ENCODE measurements around the gene PRR12.

DNA sequence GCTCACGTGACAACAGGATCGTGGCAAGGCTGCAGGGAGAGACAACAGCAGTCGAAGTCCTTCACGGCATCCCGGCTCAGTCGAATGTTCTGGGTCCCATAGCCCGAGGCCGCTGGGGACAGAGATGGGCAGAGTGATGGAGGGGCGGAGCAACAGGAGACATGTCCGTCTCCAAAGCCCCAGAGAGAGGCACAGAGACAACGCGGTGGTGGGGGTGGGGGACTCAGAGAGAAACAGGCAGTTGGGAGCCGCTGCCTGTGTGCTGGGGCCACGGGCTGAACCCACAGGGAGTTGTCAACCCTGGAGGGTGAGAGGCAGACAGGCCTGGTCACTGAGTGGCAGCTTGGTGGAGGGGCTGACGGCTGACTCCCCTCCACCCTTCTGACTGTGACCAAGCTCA is 31.1 kb upstream of the PRR12 start:
- TF ChIP-seq, protein P1, sequence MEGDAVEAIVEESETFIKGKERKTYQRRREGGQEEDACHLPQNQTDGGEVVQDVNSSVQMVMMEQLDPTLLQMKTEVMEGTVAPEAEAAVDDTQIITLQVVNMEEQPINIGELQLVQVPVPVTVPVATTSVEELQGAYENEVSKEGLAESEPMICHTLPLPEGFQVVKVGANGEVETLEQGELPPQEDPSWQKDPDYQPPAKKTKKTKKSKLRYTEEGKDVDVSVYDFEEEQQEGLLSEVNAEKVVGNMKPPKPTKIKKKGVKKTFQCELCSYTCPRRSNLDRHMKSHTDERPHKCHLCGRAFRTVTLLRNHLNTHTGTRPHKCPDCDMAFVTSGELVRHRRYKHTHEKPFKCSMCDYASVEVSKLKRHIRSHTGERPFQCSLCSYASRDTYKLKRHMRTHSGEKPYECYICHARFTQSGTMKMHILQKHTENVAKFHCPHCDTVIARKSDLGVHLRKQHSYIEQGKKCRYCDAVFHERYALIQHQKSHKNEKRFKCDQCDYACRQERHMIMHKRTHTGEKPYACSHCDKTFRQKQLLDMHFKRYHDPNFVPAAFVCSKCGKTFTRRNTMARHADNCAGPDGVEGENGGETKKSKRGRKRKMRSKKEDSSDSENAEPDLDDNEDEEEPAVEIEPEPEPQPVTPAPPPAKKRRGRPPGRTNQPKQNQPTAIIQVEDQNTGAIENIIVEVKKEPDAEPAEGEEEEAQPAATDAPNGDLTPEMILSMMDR (IDR thresholded peaks at IDR 0.05; ENCODE audit: low read depth, low read length), result no peak
- TF ChIP-seq, protein P2, sequence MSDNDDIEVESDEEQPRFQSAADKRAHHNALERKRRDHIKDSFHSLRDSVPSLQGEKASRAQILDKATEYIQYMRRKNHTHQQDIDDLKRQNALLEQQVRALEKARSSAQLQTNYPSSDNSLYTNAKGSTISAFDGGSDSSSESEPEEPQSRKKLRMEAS (IDR thresholded peaks at IDR 0.05; ENCODE audit: low read depth, low read length), result no peak
